Body of pancreas (tissue), 4 donors: ENCODE results near the gene HOXD1. TPM values are rescaled to one million over a fixed set of nuclear protein-coding genes. Genes with fewer than 3 reads are reported as not detected.

ENCODE experiments used
- ATAC-seq: fragments of 150-250 bp; one replicate; pipeline ENCODE4 v1.9.1; 2016
- DNase-seq, 4 donors: peaks; one replicate each; pipeline ENCODE4 v3.0.0-alpha.2; 2019
- H3K27ac ChIP-seq, 4 donors: fragments of 200-600 bp; sonication (generic); 1 replicate in 3 of 4; 2 replicates in 1 of 4; pipeline versions ENCODE4 v1.5.1 to v1.6.1; 2016 to 2019; ENCODE audit warnings: mild to moderate bottlenecking in 1 of 4, mixed read lengths in 1 of 4, moderate library complexity in 1 of 4
- H3K27me3 ChIP-seq, 2 donors: fragments of 200-600 bp; sonication (generic); one replicate each; pipeline ENCODE4 v1.6.0; 2016; ENCODE audit warnings: mild to moderate bottlenecking in 1 of 2
- H3K36me3 ChIP-seq, 2 donors: fragments of 200-600 bp; sonication (generic); replicated peaks in 1 of 2; 2 replicates each; pipeline ENCODE4 v1.5.1; 2016; ENCODE audit warnings: low read depth in 2 of 2; ENCODE audit not compliant: insufficient read depth in 1 of 2
- H3K4me1 ChIP-seq: fragments of 200-600 bp; sonication (generic); one replicate; pipeline ENCODE4 v1.6.0; 2016
- H3K4me3 ChIP-seq, 2 donors: fragments of 200-600 bp; sonication (generic); 1 replicate in 1 of 2; 2 replicates in 1 of 2; pipeline ENCODE4 v1.5.1; 2016 to 2019
- H3K9me3 ChIP-seq, 3 donors: fragments of 200-600 bp; sonication (generic); 1 replicate in 2 of 3; 2 replicates in 1 of 3; pipeline ENCODE4 v1.5.1; 2016
- CTCF ChIP-seq, 7 experiments: fragments of 450-650 bp in 4 of 7; fragments of 200-600 bp in 3 of 7; sonication (generic) in 3 of 7; IDR thresholded peaks; one replicate each; pipeline ENCODE4 v1.5.1; 2016 to 2019; ENCODE audit warnings: antibody characterized with exemption in 7 of 7
- POLR2A ChIP-seq, 3 donors: fragments of 450-650 bp; IDR thresholded peaks; one replicate each; pipeline ENCODE4 v1.6.1; 2016; ENCODE audit warnings: antibody characterized with exemption in 3 of 3, mild to moderate bottlenecking in 2 of 3
- WGBS, 2 donors: methylation state at CpG; one replicate each; pipeline ENCODE4 v1.1.5; 2017; 5-methylcytosine and 5-hydroxymethylcytosine counted together
- intact Hi-C: fragments of 100-400 bp; cut with DNase I; formaldehyde crosslinking; loops from one replicate; pipeline ENCODE4 v1.15.1; 2023
- total RNA-seq, 2 donors: library from RNA; depleted of rRNA; stranded (reverse); fragments of >200 nt; gene quantifications; one replicate each; pipeline ENCODE4 v1.1.0, GENCODE V29; 2016

Gene HOXD1
- total RNA-seq, 2 donors from 2014 or later: 0.26 TPM; not detected in 1

- whole genome bisulfite sequencing, 2 donors: 11 to 15% methylated on average over 11 of the region's 11 CpGs
- Histone ChIP-seq H3K4me1 (peaks cover 23% of the 10 kb centered on the region), H3K9me3 (no peaks in the 10 kb centered on the region), H3K4me3 (no peak overlapping the region), H3K27me3 (peaks cover 0 to 57% of the 10 kb centered on the region in 2 donors), H3K36me3 (no peaks in the 10 kb centered on the region), H3K27ac (no peak overlapping the region)
- ATAC-seq (no peak), DNase-seq (no peak)
- intact Hi-C loops: no loop called here
- TF ChIP-seq CTCF (IDR thresholded peaks at IDR 0.05) (no peak), POLR2A (IDR thresholded peaks at IDR 0.05) (no peak)
Measured at GRCh38 chr2:176154576-176155252, 33.8 kb upstream of the HOXD1 start.

GRCh38 chr2:176155356-176156044 lies 33.0 kb upstream of the HOXD1 start:
- Histone ChIP-seq H3K4me1 (peaks cover 31% of the 10 kb centered on the region), H3K4me3 (no peak overlapping the region), H3K27ac (no peak overlapping the region), H3K36me3 (no peaks in the 10 kb centered on the region), H3K27me3 (peaks cover 0 to 60% of the 10 kb centered on the region in 2 donors), H3K9me3 (no peaks in the 10 kb centered on the region)
- intact Hi-C loops: no loop called here
- WGBS, 2 donors: 10 to 13% methylated on average over 6 of the region's 6 CpGs
- ATAC-seq: no peak
- DNase-seq: no peak
- TF ChIP-seq POLR2A (IDR thresholded peaks at IDR 0.05): no peak
- no peak for TF ChIP-seq CTCF (IDR thresholded peaks at IDR 0.05)

- TF ChIP-seq CTCF (IDR thresholded peaks at IDR 0.05) (no peak), POLR2A (IDR thresholded peaks at IDR 0.05) (no peak)
- intact Hi-C loops: no loop called here
- peaks cover 0 to 65% of the 10 kb centered on the region in 2 donors for H3K27me3 ChIP-seq
Measured at GRCh38 chr2:176156301-176156806, 32.1 kb upstream of the HOXD1 start.

GRCh38 chr2:176156807-176157498 lies 31.5 kb upstream of the HOXD1 start, which contains the start of gene HOXD3:
HOXD3 (plus strand) TSS chr2:176157307; CDS start chr2:176169115, 11,808 bp downstream.
- TF ChIP-seq CTCF (IDR thresholded peaks at IDR 0.05) (no peak), POLR2A (IDR thresholded peaks at IDR 0.05) (no peak)
- H3K27me3 ChIP-seq: peaks cover 0 to 59% of the 10 kb centered on the region in 2 donors
- no peak within 1 kb of the TSS for H3K4me3 ChIP-seq
- no peaks in the 10 kb centered on the region for H3K36me3 ChIP-seq
- H3K4me1 ChIP-seq: peaks cover 30% of the 10 kb centered on the region
- 3 to 14% methylated on average over 18 to 48 of the region's 48 CpGs for WGBS, 2 donors
- no peak within 1 kb of the TSS for H3K27ac ChIP-seq
- ATAC-seq (no peak), DNase-seq (no peak)
- intact Hi-C loops: no loop called here
- no peaks in the 10 kb centered on the region for H3K9me3 ChIP-seq

More at GRCh38 chr2:176156301-176156806, 32.1 kb upstream of the HOXD1 start:
- ATAC-seq (no peak), DNase-seq (no peak)
- Histone ChIP-seq H3K4me1 (peaks cover 35% of the 10 kb centered on the region), H3K9me3 (no peaks in the 10 kb centered on the region), H3K4me3 (no peak overlapping the region), H3K27ac (no peak overlapping the region), H3K36me3 (no peaks in the 10 kb centered on the region)
- WGBS, 2 donors: 13 to 28% methylated on average over 8 of the region's 8 CpGs
